ENCODE data around the gene REEP1. TPM values are rescaled to one million over a fixed set of nuclear protein-coding genes. Genes with fewer than 3 reads are reported as not detected.

Gene REEP1
- total RNA-seq, 1 experiment from 2014 or later, result 0.23 TPM

DNA sequence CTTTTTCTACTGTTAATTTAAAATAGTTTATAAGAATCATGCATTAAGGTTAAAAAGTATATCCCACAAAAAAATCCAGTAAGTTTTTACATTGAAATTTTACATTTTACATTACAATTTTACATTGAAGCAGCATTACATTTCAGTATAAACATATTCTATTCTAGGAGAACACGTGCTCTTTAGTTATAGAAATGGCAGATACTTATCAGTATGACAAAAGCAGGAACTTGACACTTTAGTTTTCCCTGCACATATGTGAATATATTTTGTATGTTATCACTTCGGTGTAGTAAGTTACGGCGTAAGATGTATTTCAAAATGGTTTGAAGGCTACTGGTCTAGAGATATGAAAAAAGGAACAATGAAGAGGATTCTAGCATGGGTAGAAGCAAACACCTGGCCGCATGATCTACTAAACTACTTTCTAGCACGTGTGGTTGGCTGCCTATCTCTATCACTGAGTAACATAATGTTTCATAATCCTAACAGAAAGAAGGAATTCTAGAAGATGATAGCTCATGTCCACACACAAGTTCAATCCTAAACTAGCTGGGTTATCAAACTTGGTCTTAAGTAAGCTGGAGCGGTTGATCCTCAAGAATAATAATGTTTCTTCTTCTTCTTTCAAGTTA is 147.5 kb downstream of the REEP1 start:
- CTCF ChIA-PET, result no interaction called here
- H3K27ac ChIP-seq (ENCODE audit: low read length), result no peak overlapping the region
- no peaks in the 10 kb centered on the region for H3K9me3 ChIP-seq (ENCODE audit: control insufficient read depth, insufficient read depth, low read depth, low read length)
- H3K4me1 ChIP-seq (ENCODE audit: control insufficient read depth, insufficient read depth, low read length), result peaks cover 16% of the 10 kb centered on the region
- POLR2A ChIA-PET, result interaction anchor here (0.6 kb wide), 1 partner anchor 257 kb away, joined by 7 read pairs; no protein-coding TSS in a partner anchor
- TF ChIP-seq POLR2AphosphoS5 (IDR thresholded peaks at IDR 0.05; ENCODE audit: low read depth, low read length), result no peak
- TF ChIP-seq, protein P1, sequence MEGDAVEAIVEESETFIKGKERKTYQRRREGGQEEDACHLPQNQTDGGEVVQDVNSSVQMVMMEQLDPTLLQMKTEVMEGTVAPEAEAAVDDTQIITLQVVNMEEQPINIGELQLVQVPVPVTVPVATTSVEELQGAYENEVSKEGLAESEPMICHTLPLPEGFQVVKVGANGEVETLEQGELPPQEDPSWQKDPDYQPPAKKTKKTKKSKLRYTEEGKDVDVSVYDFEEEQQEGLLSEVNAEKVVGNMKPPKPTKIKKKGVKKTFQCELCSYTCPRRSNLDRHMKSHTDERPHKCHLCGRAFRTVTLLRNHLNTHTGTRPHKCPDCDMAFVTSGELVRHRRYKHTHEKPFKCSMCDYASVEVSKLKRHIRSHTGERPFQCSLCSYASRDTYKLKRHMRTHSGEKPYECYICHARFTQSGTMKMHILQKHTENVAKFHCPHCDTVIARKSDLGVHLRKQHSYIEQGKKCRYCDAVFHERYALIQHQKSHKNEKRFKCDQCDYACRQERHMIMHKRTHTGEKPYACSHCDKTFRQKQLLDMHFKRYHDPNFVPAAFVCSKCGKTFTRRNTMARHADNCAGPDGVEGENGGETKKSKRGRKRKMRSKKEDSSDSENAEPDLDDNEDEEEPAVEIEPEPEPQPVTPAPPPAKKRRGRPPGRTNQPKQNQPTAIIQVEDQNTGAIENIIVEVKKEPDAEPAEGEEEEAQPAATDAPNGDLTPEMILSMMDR (IDR thresholded peaks at IDR 0.05), result no peak
- TF ChIP-seq, protein P2, sequence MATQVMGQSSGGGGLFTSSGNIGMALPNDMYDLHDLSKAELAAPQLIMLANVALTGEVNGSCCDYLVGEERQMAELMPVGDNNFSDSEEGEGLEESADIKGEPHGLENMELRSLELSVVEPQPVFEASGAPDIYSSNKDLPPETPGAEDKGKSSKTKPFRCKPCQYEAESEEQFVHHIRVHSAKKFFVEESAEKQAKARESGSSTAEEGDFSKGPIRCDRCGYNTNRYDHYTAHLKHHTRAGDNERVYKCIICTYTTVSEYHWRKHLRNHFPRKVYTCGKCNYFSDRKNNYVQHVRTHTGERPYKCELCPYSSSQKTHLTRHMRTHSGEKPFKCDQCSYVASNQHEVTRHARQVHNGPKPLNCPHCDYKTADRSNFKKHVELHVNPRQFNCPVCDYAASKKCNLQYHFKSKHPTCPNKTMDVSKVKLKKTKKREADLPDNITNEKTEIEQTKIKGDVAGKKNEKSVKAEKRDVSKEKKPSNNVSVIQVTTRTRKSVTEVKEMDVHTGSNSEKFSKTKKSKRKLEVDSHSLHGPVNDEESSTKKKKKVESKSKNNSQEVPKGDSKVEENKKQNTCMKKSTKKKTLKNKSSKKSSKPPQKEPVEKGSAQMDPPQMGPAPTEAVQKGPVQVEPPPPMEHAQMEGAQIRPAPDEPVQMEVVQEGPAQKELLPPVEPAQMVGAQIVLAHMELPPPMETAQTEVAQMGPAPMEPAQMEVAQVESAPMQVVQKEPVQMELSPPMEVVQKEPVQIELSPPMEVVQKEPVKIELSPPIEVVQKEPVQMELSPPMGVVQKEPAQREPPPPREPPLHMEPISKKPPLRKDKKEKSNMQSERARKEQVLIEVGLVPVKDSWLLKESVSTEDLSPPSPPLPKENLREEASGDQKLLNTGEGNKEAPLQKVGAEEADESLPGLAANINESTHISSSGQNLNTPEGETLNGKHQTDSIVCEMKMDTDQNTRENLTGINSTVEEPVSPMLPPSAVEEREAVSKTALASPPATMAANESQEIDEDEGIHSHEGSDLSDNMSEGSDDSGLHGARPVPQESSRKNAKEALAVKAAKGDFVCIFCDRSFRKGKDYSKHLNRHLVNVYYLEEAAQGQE (IDR thresholded peaks at IDR 0.05; ENCODE audit: insufficient read depth in 1 of 2, low read depth in 2 of 2, low read length in 1 of 2), result no peak
- no peak for TF ChIP-seq SIN3A (IDR thresholded peaks at IDR 0.05; ENCODE audit: borderline replicate concordance, insufficient read depth, low read depth, low read length)
- no peak for TF ChIP-seq TCF7L2 (IDR thresholded peaks at IDR 0.05; ENCODE audit: low read depth, low read length)
- in situ Hi-C loops (cut with HindIII; ENCODE audit: low pct_unique_long_range_greater_than_20kb, low sequenced_read_pairs), result no loop called here
- H3K27me3 ChIP-seq (ENCODE audit: control insufficient read depth, insufficient read depth, low read length), result no peaks in the 10 kb centered on the region
- H3K36me3 ChIP-seq (ENCODE audit: control insufficient read depth, insufficient read depth, low read length), result peaks cover 2% of the 10 kb centered on the region; the same call in 1 of the 2 replicates
- ATAC-seq (no peak), DNase-seq (ENCODE audit: low read depth, low spot score) (no peak)
- intact Hi-C loops (cut with micrococcal nuclease; ENCODE audit: unreplicated experiment), result no loop called here
- no TSS peak for BruUV-seq (replicated peaks)
- H3K4me3 ChIP-seq (ENCODE audit: low read depth in 2 of 2, low read length in 2 of 2), result no peak overlapping the region

DNA sequence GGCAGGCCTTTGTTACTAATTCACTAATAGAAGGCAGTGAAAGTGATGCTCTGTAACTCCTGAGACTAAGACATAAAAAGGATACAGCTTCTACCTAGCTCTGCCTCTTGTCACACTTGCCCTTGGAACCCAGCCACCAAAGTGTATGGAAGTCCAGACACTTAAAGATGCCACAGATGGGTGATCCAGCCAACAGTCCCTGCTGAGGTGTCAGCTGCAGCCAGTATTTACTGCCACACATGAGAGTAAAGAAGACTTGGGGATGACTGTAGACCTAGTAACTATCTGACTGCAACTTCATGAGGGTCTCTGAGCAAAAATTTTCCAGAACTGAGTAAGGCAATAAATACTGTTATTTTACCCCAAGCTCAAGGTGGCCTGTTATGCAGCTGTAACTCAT is 151.0 kb downstream of the REEP1 start:
- 0 out of 2 replicates have a peak, but pooled peaks have one; percentile 34 for ATAC-seq

More for the DNA sequence above, 151.0 kb downstream of the REEP1 start:
- CTCF ChIA-PET, result no interaction called here
- no peak overlapping the region for H3K27ac ChIP-seq (ENCODE audit: low read length)
- in situ Hi-C loops (cut with HindIII; ENCODE audit: low pct_unique_long_range_greater_than_20kb, low sequenced_read_pairs) (no loop called here), intact Hi-C loops (cut with micrococcal nuclease; ENCODE audit: unreplicated experiment) (no loop called here)
- H3K36me3 ChIP-seq (ENCODE audit: control insufficient read depth, insufficient read depth, low read length), result no peaks in the 10 kb centered on the region; the same call in 1 of the 2 replicates
- no peak for DNase-seq (ENCODE audit: low read depth, low spot score)
- POLR2A ChIA-PET, result no interaction called here
- no TSS peak for BruUV-seq (replicated peaks)
- no peaks in the 10 kb centered on the region for H3K27me3 ChIP-seq (ENCODE audit: control insufficient read depth, insufficient read depth, low read length)
- H3K9me3 ChIP-seq (ENCODE audit: control insufficient read depth, insufficient read depth, low read depth, low read length), result no peaks in the 10 kb centered on the region
- TF ChIP-seq POLR2AphosphoS5 (IDR thresholded peaks at IDR 0.05; ENCODE audit: low read depth, low read length) (no peak), TCF7L2 (IDR thresholded peaks at IDR 0.05; ENCODE audit: low read depth, low read length) (no peak), SIN3A (IDR thresholded peaks at IDR 0.05; ENCODE audit: borderline replicate concordance, insufficient read depth, low read depth, low read length) (no peak)
- TF ChIP-seq, protein P2 (IDR thresholded peaks at IDR 0.05; ENCODE audit: insufficient read depth in 1 of 2, low read depth in 2 of 2, low read length in 1 of 2), result no peak
- TF ChIP-seq, protein P1 (IDR thresholded peaks at IDR 0.05), result no peak
- peaks cover 9% of the 10 kb centered on the region for H3K4me1 ChIP-seq (ENCODE audit: control insufficient read depth, insufficient read depth, low read length)
- no peak overlapping the region for H3K4me3 ChIP-seq (ENCODE audit: low read depth in 2 of 2, low read length in 2 of 2)

Measured in Panc1 (cell line).